Measurements from ENCODE around the gene ELMO1.

The ELMO1 gene

DNA sequence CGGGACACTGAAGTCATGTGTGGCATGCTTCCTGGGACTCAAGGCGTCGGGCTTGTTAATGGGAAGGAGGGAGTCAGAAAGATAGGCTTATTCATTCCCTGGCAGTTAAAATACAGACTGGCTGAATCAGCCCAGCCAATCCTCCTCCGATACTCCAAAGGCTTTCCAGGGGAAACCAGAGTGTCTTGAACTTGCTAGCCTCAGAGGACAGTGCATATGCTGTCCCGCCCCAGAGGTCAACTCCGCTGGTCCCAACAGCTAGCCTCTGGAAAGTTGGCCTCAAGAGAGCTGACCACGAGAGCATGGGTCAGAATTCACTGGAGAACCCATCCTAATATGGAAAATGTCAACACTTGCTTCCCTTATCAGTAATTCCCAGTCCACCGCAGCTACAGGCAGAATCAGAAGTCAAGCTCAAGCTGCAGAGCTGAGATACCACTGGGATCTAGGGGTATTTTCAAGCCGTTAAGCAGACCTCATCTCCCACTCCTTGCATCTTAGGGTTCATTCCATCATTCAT is 43.0 kb downstream of the ELMO1 start:
- no peak for DNase-seq

DNA sequence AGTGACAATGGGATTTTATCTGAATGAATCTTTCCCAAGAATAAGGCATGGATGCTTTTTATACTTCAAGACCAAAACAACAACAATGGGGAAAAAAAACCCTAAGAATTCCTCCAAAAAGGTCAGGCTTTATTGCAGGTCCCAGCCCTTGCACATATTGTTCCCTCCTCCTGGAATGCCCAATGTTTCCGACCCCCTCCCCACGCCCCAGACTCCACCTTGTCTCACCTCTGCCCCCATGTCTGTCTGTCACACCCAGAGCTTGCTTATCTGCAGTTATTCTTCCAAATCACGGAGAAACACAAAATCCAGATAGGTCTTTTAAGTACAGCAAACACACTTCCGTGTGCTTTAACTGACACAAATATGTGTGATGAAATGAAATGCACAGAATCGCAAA is 43.5 kb downstream of the ELMO1 start:
- DNase-seq = no peak

DNA sequence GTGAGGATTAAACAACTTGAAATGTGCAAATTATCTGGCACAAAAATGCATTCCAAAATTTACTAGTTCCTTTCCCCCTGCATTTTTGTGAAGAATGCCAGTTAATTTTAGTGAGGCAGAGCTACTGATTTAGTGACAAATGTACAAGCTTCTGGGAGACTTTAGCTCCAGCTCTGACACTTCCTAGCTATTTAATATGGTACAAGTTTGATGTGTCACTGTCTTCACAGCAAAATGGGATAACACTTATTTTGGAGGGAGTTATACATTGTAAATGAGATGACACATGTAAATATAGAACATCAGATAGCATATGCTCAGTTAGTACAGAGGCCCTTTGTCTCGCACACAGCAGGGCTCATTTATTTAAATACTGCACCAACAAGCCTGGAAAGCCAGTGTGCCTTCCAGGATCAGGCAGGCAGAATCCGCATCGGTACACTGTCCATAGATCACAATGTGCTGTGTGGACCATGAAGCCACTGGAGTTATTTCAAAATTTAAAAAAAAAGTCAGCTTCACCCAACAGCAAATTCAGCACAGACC is 48.7 kb downstream of the ELMO1 start:
- no peak for DNase-seq

DNA sequence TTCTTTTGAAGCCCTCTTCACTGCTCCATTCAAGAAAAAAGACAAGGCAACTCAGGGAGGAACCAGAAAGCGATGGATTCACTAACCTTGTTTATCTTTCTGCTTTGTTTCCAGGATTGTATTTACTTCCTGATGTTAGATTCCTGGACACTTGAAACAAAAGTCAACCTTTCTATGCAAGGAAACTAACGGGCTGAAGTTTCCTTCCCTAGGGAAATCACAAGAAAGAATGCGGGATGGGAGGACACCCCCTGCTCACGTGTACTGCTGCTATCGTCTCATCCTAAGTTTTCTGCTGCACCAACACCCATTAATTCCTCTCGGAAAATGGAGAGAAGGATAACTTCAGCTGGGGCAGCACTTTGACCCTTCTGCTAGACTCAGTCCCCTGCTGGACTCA is 50.3 kb downstream of the ELMO1 start:
- no peak for DNase-seq

DNA sequence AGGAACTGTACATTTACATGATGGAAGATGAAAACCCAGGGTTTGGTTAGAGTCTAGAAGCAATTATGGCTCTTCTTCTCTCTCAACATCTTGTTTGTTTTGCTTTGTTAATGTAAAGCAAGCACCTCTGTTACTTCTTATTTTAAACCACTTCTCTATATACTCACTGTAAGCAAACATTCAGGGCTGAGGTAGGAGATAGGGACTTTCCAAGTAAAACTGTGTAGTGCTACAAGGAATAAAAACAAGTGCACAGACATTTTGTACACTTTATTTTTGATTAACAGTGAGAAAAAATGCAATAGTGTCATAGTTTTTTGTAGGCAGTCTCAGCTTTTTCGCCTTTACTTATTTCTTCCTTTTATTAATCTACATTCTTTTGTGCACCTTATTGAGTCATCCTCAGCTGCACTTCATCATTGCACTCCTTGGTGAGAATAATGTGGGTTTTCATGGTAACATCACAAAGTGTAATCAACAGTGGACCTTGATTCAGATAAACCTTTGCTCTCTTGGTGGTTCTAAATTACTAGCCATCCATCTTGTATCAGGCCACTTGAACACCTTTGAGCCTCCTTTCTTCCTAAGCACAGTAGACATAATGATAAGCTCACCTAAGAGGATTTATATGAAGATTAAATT is 52.9 kb downstream of the ELMO1 start:
- no peak for DNase-seq

DNA sequence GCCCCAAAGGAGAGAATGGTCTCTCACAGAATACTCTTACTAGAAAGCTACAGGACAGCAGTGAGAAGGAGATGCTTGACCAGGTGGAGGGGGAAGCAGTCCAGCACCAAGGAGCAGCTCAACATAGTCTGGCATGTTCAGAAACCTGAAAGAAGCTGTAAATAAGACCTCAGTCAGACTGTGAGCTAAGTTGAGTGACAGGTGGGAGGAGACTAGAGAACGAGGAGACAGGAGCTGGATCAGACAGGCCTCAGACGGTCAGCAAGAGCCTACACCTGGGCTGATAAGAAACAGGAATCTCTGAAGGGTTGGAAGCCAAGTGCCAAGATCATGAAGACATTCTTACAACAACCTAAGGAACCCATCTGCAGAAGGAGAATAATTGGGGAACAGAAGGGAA is 54.5 kb downstream of the ELMO1 start:
- DNase-seq = no peak

DNA sequence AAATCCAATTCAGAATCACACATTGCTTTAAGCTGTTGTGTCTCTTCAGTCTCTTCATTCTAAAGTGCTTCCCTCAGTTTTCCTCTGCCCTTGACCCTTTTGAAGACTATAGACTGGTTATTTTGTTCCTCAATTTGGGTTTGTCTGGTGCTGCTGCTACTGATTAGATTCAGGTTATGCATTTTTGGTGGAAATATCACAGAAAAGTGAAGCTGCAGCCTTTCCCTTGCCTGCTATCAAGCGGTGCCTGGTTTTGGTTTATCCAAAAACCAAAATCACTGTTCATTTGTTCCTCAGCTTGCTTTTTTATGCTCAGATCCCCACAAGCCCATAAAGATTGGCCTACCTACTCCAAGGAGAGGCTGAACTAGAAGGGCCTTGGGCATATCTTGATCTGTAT is 55.2 kb downstream of the ELMO1 start:
- no peak for DNase-seq

DNA sequence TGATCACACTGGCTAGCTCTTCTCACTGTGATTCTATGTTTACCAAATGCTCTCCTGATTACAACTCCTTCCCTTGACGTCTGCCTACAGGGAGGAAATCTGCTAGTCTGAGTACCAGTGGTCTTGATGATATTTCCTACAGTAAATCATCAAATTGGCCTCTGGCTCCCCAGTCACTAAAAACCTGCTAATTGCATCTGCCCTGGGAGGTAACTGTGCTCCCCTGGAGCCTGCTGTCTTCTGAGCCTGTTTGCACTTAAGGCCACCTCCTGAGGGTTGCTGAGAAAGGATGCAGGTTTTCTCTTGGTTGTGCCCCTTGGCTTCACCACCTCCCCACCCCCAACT is 56.0 kb downstream of the ELMO1 start:
- DNase-seq = no peak

DNA sequence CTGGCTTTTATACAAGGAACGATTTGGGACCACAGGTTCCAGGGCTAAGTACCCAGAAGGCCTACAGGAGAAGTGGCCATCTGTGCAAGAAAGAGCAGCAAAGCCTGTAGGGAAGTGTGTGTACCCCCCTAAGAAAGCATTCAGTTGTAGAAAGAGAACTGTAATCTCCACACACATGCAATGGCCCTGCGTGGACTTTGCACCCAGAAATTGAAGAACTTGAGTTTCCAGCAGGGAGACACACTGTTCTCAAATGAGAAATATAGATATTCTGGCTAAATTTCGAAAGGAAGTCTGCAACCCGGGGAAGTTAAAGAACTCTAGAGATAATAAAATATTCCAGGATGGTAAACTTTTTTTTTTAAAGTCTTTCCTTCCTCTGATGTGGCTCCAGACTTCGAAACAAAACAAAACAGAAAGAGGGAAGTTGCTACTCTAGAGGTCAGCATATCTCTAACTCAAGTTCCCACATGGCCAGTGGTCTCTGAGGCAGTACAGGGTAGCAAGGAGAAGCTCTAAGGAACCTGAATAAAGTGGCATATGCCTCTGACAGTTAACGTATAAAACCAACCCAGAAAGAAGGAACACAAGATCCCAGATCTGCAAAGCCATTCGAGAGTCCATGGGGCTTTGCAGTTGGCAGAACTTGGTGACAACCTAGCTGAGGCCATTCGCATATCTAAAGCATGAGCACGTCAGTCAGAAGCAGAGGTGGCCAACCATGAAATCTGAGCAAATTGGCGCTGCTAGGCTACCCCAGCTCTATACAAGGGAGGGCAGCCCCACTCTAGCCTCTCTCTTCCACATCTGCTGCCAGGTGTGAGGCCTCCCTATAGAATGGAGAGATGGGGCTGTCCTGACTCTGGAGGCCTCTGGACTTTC is 56.6 kb downstream of the ELMO1 start:
- no peak for DNase-seq

DNA sequence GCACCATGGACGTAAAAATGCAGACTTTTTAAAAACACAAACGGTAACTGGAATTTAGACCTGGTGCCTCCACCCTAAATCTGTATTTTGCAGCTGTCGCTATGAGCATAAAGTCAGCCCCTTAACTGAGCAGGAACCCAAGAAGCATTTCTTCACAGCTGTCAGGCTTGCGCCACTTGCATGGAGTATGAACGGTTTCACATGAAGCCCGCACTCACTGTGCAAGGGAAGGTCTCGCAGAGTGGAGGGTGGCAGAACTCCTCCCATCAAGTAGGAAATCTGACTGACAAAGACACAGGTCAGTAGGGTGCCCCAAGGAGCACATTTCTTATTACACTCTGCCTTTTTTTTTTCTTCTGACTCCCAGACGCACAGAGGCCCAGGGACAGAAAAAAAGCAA is 58.5 kb downstream of the ELMO1 start:
- peak; percentile 61 for DNase-seq

DNA sequence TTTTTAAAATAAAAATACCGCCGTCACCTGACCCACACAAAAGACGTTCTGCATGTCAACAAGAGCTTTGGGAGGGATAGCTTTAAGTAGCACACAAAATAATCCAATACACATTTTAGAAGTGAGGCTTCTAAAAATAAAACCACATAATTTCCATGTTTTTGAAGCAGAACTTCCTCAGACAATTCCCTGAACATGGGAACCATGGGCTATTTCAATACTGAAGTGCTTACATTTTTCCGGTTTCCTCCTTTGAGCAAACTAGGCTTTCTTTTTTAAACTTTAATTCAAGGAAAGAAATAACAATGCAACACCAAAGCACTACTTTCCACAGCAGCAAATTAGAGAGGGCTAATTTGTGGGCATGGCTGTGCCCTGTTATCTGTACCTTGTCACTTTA is 59.9 kb downstream of the ELMO1 start:
- DNase-seq = no peak

DNA sequence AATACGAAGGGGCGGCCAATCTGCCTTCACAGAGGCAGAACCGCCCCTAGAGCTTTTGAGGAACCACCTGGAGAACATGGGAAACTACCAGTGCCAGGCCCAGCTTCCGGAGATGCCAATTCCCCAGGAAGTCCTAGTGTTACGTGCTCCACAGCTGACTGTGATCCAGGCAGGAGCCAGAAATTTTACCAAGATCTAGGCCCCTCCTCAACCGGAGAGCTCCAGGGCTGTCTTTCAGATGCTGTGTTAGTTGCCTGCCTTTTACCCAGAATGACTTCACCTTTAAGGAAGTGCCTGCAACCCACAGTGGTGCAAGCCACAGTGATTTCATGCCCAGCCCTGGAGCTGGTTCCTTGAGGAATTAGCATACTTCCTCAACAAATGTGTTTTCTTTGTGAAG is 62.9 kb downstream of the ELMO1 start:
- DNase-seq = no peak

DNA sequence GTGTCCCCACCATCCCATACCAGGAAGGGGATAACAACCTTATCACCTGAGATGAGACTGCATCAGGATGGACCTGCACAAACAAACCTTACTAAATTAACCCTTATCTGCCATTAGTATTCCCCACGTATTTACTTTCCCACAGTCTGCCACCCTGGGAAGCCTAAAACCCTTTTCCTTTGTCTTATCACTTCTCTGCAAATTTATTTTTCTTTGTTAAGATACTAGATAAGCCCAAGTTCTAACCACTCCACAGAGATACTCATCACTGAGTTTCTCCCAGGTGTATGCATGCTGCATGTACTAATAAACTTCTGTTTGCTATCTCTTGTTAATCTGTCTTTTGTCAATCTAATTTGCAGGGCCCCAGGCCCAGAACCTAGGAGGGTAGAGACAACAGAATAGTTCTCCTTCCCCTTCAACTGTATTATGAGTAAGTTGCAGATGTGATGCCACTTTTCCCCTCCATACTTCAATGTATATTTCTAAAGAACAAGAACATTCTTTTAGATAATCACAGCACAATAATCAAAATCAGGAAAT is 66.0 kb downstream of the ELMO1 start:
- no peak for DNase-seq

DNA sequence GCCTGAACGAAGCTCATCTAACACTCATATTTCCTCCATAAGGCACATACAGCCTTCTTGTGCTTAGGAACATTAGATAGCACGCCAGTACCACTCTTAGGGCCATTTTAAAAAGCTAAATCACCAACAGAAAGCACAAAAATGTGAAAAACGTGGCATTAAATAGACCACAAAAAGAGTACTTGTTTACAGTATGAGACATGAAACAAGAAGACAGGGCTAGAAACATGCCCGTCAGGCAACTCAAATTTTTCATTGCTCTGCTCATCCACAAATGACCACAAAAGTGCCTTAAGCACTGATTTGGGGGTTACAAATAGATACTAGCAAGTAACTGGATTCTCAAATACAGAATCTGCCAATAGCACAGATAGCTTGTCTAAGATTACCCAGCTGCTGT is 67.8 kb downstream of the ELMO1 start:
- DNase-seq = no peak

DNA sequence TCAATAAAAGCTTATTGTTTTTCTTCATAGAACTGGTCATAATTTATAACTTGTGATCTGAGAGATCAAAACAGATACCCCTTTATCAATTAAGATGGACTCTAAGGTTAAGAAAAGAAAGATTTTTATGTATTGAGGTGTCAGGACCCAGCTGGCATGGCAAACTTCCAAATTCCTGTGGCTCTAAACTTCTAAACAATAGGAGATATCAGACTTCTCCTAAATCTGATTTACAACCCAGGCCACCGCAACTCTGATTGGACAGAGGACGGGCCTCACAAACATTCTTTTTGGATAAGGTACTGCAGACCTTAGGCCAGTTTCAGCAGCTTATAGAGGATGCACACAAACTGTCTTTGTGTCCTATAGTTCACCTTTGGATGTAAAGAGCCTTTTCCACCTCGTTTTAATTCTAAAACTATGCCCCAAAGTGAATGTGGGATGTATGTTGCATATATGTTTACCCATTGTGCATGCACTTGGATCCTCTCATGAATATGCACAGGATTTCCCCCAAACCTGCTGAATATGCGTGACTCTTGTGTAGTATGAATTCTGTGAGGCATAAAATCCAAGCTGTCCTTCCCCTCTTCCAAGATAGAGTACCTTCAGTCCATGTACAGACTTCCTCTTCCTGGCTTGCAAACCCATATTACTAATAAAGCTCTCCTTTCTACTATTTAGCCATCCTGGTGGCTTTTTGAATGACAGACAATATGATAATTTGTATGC is 69.0 kb downstream of the ELMO1 start:
- DNase-seq = no peak

DNA sequence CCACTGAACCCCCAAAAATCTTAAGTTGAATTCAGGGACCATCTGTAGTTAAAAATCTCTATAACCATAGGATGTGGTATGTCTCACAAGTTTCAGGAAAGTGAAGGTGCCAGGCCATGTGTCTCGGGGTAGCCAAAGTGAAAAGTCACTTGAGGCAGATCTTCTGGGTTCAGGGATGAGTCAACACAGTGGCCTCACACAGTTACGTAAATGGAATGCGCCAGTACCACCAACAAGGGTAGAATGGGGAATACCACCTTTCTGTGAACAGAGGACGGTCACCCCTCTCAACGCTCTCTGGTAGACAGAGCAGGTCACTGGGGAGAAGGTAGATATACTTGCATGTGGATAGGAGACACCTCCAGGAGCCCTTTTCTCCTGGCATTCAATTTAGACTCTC is 71.4 kb downstream of the ELMO1 start:
- DNase-seq = no peak

DNA sequence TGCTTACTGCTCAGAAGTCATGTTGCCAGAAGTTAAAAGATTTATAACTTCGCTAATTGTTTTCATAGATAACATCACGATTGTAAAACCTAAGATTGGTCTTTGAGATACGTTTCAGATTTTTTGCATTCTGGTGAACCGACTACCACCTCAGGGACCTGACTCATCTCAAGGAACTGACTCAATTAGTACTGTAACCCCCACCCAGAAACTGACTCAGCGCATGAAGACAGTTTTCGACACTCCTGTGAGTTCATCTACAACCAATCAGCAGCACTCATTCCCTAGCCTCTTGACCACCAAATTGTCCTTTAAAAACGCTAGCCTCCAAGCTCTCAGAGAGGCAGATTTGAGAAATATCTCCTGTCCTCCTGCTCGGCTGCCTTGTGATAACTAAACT is 72.3 kb downstream of the ELMO1 start:
- DNase-seq = no peak

DNA sequence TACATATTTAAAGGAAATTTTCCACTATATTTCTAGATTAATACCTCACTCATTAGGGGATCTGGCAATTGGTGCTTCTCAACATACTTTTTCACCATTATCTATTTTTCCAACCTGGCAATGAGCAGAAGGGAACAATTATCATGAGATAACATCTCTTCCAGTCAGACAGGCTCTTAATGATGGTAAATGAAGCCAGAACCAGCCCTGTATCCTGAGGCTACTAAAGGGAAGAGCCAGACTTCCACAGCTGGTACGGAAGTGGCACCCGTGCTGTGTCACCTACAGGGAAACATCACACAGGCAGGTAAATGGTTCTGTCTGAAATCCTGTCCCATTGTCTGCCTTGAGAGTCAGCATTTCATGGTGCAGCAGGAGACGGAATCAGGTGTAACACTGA is 75.9 kb downstream of the ELMO1 start:
- no peak for DNase-seq

DNA sequence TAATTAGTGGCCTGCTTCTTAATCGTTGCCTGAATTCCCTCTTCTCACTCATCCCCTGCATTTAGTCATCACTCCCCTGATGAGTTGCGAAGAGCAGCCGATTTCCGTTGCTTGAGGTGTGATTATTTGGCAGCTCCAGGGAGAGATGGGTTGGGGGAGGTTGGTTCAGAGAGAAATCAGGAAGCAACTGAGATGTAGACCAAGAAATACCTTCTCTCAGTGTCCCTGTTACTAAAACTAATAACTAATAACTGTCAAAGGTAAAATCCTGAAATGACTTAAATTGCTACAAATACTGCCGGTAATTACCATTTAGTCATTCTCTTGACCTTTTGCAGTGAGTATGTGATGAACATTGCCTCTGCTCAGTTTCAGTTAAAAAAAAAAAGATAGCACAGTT is 76.9 kb downstream of the ELMO1 start:
- no peak for DNase-seq

DNA sequence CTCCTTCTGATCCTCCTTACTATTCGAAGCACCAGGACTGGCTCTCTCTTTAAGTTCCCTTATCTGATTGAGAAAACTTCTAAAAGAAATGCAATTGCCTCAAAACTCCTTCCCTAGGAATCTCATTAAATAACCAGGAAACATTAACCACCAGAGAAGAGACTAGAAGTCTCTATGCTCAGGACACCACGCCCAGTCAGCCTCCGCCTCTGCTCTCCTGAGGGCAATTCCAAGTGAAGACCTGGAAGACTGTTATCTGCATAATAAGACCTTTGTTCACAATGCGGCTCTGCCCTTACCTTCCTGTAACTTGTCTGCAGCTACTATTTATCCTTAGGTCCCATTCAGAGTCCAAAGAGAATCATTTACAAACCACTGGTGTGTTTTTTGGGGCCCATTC is 78.8 kb downstream of the ELMO1 start:
- no peak for DNase-seq

DNA sequence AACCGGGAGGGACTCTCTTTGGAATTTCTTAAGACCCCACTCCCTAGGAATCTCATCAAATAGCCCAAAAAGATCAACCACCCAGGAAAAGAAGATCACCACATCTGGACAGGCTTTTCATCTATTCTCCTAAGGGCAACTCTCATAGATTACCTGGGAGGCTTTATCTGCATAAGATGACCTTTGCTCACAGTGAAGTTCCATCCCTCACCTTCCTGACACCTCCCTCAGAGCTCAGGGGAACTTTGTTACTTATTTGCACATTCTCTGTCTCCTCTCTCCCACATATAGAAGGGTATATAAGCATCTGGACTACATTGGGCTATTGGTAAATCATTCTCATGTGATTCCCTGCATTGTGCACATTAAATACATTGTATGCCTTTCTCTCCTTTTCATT is 80.1 kb downstream of the ELMO1 start:
- no peak for DNase-seq

DNA sequence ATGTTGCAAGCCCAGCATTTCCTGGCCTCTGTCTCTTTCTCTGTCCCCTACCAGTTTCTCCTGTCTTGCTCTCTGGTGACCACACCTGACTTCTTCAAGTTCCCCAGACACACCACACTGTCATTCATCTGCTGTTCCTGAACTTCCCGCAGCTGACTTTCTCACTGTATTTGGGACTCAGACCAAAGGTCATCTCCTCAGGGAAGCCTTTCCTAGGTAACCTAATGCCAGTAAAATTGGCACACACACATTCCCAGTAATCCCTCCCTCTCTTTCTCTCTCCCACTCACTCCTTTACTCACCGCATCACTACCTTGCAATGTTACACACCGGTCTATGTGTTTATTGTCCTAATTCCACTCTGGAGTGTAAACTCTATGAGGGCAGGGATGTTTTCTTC is 81.7 kb downstream of the ELMO1 start:
- DNase-seq = no peak

DNA sequence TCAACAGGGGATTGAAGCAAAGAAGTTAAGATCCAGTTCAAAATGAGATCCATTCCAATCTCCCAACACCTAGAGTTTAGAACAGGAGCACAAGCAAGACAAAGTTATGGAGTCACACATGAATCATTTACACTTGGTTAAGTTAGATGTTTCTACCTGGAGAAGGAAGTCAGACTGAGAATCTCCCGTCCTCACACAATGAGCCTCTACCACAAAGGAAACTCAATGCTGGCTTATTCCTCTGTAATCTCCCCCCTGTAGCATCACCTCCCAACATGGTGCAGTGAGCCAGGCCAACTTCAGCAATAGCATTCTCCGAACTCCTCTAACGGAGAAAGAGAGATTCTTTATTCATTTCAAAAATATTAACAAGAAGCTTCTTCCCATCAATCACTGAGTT is 82.2 kb downstream of the ELMO1 start:
- DNase-seq = no peak
